Nucleus accumbens (tissue), 56 donors: ENCODE results near the gene FGF12.

Experiments used
- DNase-seq, 56 donors: peaks; one replicate each; lab custom pipeline; 2025; lab: John Stamatoyannopoulos, UW

Gene FGF12

GRCh38 chr3:192514754-192515663 lies 212.3 kb downstream of the FGF12 start:
- peak in 6 of 56 donors; percentile 4 to 55 (median 8) for DNase-seq

GRCh38 chr3:192514081-192514753 lies 213.1 kb downstream of the FGF12 start:
- peak in 2 of 56 donors; percentile 1 to 2 for DNase-seq

GRCh38 chr3:192505731-192506130 lies 221.6 kb downstream of the FGF12 start:
- DNase-seq: no peak

GRCh38 chr3:192501401-192501800 lies 225.9 kb downstream of the FGF12 start:
- no peak for DNase-seq

- no peak for DNase-seq
These were observed 230.3 kb downstream of the FGF12 start for GRCh38 chr3:192496905-192497587.

GRCh38 chr3:192494174-192494573 lies 233.2 kb downstream of the FGF12 start:
- no peak for DNase-seq

GRCh38 chr3:192490720-192491119 lies 236.6 kb downstream of the FGF12 start:
- DNase-seq: no peak

- no peak for DNase-seq
These were observed 237.8 kb downstream of the FGF12 start for GRCh38 chr3:192489579-192489978.

GRCh38 chr3:192487033-192487432 lies 240.3 kb downstream of the FGF12 start:
- DNase-seq: no peak

- no peak for DNase-seq
These were observed 244.5 kb downstream of the FGF12 start for GRCh38 chr3:192482809-192483208.

- no peak for DNase-seq
These were observed 244.9 kb downstream of the FGF12 start for GRCh38 chr3:192482391-192482790.

GRCh38 chr3:192481638-192482037 lies 245.7 kb downstream of the FGF12 start:
- DNase-seq: no peak

- peak in 34 of 56 donors; percentile 1 to 67 (median 22) for DNase-seq
These were observed 259.9 kb downstream of the FGF12 start for GRCh38 chr3:192467230-192468140.

GRCh38 chr3:192449036-192449435 lies 278.3 kb downstream of the FGF12 start:
- no peak for DNase-seq

GRCh38 chr3:192445770-192446644 lies 281.3 kb downstream of the FGF12 start:
- peak in 25 of 56 donors; percentile 1 to 38 (median 11) for DNase-seq

- DNase-seq: no peak
These were observed 282.6 kb downstream of the FGF12 start for GRCh38 chr3:192444791-192445106.

GRCh38 chr3:192444096-192444790 lies 283.1 kb downstream of the FGF12 start:
- DNase-seq: peak in 53 of 56 donors; percentile 4 to 86 (median 52)

GRCh38 chr3:192435241-192435640 lies 292.1 kb downstream of the FGF12 start:
- DNase-seq: no peak

- no peak for DNase-seq
These were observed 293.2 kb downstream of the FGF12 start for GRCh38 chr3:192434186-192434585.
